HG03066 (cell line): ENCODE measurements around the gene TEX51.

ENCODE experiments used
- ATAC-seq: cut with Tn5 transposase; IDR thresholded peaks from one replicate; pipeline ENCODE4 v1.9.1; 2021; ENCODE audit warnings: low read depth; ENCODE audit not compliant: unreplicated experiment

Gene TEX51

GRCh38 chr2:126911111-126911796 lies 12.6 kb downstream of the TEX51 start:
- ATAC-seq = no peak

- ATAC-seq = no peak
Observed at GRCh38 chr2:126912201-126912600, 13.5 kb downstream of the TEX51 start.

GRCh38 chr2:126913329-126913728 lies 14.6 kb downstream of the TEX51 start:
- no peak for ATAC-seq

GRCh38 chr2:126913881-126914615 lies 15.4 kb downstream of the TEX51 start:
- no peak for ATAC-seq

GRCh38 chr2:126914811-126915500 lies 16.3 kb downstream of the TEX51 start:
- ATAC-seq = no peak

- no peak for ATAC-seq
Observed at GRCh38 chr2:126915903-126916302, 17.2 kb downstream of the TEX51 start.

- no peak for ATAC-seq
Observed at GRCh38 chr2:126916744-126917143, 18.1 kb downstream of the TEX51 start.

- ATAC-seq = no peak
Observed at GRCh38 chr2:126921066-126921465, 22.4 kb downstream of the TEX51 start.

GRCh38 chr2:126930970-126931590 lies 32.4 kb downstream of the TEX51 start:
- no peak for ATAC-seq

GRCh38 chr2:126932529-126932928 lies 33.8 kb downstream of the TEX51 start:
- no peak for ATAC-seq

GRCh38 chr2:126932966-126933710 lies 34.4 kb downstream of the TEX51 start:
- no peak for ATAC-seq

GRCh38 chr2:126933711-126934091 lies 35.0 kb downstream of the TEX51 start:
- no peak for ATAC-seq

- ATAC-seq = no peak
Observed at GRCh38 chr2:126934809-126935208, 36.1 kb downstream of the TEX51 start.

GRCh38 chr2:126935774-126936173 lies 37.1 kb downstream of the TEX51 start:
- ATAC-seq = no peak

- ATAC-seq = no peak
Observed at GRCh38 chr2:126936219-126936723, 37.6 kb downstream of the TEX51 start.

GRCh38 chr2:126940331-126940730 lies 41.6 kb downstream of the TEX51 start:
- ATAC-seq = no peak

GRCh38 chr2:126942427-126943203 lies 43.9 kb downstream of the TEX51 start:
- ATAC-seq = no peak

GRCh38 chr2:126943612-126944348 lies 45.1 kb downstream of the TEX51 start:
- no peak for ATAC-seq

- no peak for ATAC-seq
Observed at GRCh38 chr2:126945118-126945517, 46.4 kb downstream of the TEX51 start.
